Measurements from ENCODE around the gene MROH8. TPM values are rescaled to one million over a fixed set of nuclear protein-coding genes. Genes with fewer than 3 reads are reported as not detected.

MROH8 gene
- polyA plus RNA-seq, 1 of the 3 experiments (the other 2 are of a cell fraction): 3.5 TPM

DNA sequence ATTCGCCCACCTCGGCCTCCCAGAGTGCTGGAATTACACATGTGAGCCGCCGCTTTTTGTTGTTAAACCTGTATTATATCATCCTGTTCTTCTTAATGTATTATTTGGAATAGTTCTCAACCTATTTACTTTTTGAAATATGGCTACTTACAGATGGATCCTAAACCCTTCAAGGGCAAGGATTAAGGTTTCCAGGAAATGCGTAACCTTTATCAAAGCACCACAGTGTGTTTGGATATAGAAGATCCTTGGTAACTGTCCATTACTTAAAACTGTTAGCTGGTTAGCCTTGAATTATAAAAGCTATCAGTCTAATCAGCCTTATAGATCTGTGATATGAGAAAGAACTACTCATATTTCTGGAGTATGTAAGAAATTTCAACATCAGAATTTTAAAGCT is 12.5 kb downstream of the MROH8 start:
- H3F3A ChIP-seq (replicated peaks; ENCODE audit: insufficient read depth): no peaks in the 10 kb centered on the region
- no peak overlapping the region for H3K27ac ChIP-seq (ENCODE audit: low read depth in 2 of 2, low read length in 1 of 2)
- DNase-seq: no peak
- 97% methylated on average over 5 of the region's 5 CpGs for WGBS (ENCODE audit: low lambda C conversion rate)
- H3K9me3 ChIP-seq: no peaks in the 10 kb centered on the region
- H3K9me2 ChIP-seq: no peaks in the 10 kb centered on the region
- H3K79me2 ChIP-seq (ENCODE audit: insufficient read depth): no peaks in the 10 kb centered on the region
- TF ChIP-seq, protein P1, sequence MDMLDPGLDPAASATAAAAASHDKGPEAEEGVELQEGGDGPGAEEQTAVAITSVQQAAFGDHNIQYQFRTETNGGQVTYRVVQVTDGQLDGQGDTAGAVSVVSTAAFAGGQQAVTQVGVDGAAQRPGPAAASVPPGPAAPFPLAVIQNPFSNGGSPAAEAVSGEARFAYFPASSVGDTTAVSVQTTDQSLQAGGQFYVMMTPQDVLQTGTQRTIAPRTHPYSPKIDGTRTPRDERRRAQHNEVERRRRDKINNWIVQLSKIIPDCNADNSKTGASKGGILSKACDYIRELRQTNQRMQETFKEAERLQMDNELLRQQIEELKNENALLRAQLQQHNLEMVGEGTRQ (IDR thresholded peaks at IDR 0.05; ENCODE audit: borderline replicate concordance, low read depth, low read length): no peak
- no peak for TF ChIP-seq RFX5 (IDR thresholded peaks at IDR 0.05; ENCODE audit: low read length)
- H3K27me3 ChIP-seq (ENCODE audit: insufficient read depth): no peaks in the 10 kb centered on the region
- CTCF ChIA-PET: interaction anchor here (2.0 kb wide), 1 partner anchor 10 kb away, joined by 5 read pairs; no protein-coding TSS in a partner anchor
- H3K4me1 ChIP-seq (ENCODE audit: control insufficient read depth in 1 of 2, insufficient read depth in 2 of 2, low read depth in 1 of 2, low read length in 1 of 2): no peaks in the 10 kb centered on the region
- no peak overlapping the region for H3K4me2 ChIP-seq
- no peak overlapping the region for H3K9ac ChIP-seq
- H4K20me1 ChIP-seq (ENCODE audit: insufficient read depth): no peaks in the 10 kb centered on the region
- POLR2A ChIA-PET: no interaction called here
- no peaks in the 10 kb centered on the region for H3K36me3 ChIP-seq (replicated peaks in 1 of 2; ENCODE audit: control insufficient read depth in 1 of 2, insufficient read depth in 2 of 2, low read length in 1 of 2)
- no peak overlapping the region for H3K4me3 ChIP-seq (ENCODE audit: low read depth in 2 of 2, low read length in 1 of 2)
- H2AFZ ChIP-seq (ENCODE audit: low read depth): no peak overlapping the region

DNA sequence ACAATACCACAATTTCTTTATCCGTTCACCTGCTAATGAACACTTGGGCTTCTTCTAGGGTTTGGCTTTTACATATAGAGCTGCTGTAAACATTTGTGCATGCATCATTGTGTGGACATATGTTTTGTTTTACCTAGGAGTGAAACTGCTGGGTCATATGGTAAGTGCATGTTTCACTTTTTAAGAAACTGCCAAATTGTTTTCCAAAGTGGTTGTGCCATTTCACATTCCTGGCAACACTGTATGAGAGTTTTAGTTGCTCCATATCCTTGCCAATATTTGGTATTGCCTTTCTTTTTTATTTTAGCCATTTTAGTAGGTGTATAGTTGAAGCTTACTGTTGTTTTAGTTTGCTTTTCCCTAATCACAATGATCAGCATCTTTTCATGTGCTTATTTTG is 14.3 kb downstream of the MROH8 start:
- H3K9ac ChIP-seq: no peak overlapping the region
- no peaks in the 10 kb centered on the region for H3K27me3 ChIP-seq (ENCODE audit: insufficient read depth)
- no peak overlapping the region for H3K4me3 ChIP-seq (ENCODE audit: low read depth in 2 of 2, low read length in 1 of 2)
- TF ChIP-seq EZH2phosphoT487 (IDR thresholded peaks at IDR 0.05; ENCODE audit: borderline replicate concordance, low read depth): no peak
- no peak for TF ChIP-seq FOSL2 (IDR thresholded peaks at IDR 0.05; ENCODE audit: borderline replicate concordance, low read depth)
- no peak for TF ChIP-seq RAD21 (IDR thresholded peaks at IDR 0.05; ENCODE audit: low read length)
- no peak for TF ChIP-seq TEAD4 (IDR thresholded peaks at IDR 0.05; ENCODE audit: borderline replicate concordance, insufficient read depth)
- no peak for TF ChIP-seq RXRA (IDR thresholded peaks at IDR 0.05; ENCODE audit: borderline replicate concordance, low read depth)
- TF ChIP-seq, protein P1 (IDR thresholded peaks at IDR 0.05; ENCODE audit: borderline replicate concordance, low read depth, low read length): no peak
- TF ChIP-seq EP300 (IDR thresholded peaks at IDR 0.05; ENCODE audit: borderline replicate concordance in 1 of 2, low read depth in 1 of 2, low read length in 1 of 2): no peak
- TF ChIP-seq FOXM1 (IDR thresholded peaks at IDR 0.05; ENCODE audit: low read depth): no peak
- no peak for TF ChIP-seq RFX5 (IDR thresholded peaks at IDR 0.05; ENCODE audit: low read length)
- no peak for TF ChIP-seq YY1 (IDR thresholded peaks at IDR 0.05; ENCODE audit: low read depth)
- no peak for TF ChIP-seq GABPA (IDR thresholded peaks at IDR 0.05; ENCODE audit: low read depth)
- TF ChIP-seq, protein P2, sequence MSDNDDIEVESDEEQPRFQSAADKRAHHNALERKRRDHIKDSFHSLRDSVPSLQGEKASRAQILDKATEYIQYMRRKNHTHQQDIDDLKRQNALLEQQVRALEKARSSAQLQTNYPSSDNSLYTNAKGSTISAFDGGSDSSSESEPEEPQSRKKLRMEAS (IDR thresholded peaks at IDR 0.05; ENCODE audit: low read depth): no peak
- no peak for TF ChIP-seq SMC3 (IDR thresholded peaks at IDR 0.05; ENCODE audit: low read depth, low read length)
- no peak for TF ChIP-seq TCF12 (IDR thresholded peaks at IDR 0.05)
- no peak for TF ChIP-seq GATA2 (CRISPR knock-in tag; IDR thresholded peaks at IDR 0.05)
- TF ChIP-seq NRF1 (IDR thresholded peaks at IDR 0.05; ENCODE audit: low read depth, low read length): no peak
- no peak for TF ChIP-seq MXI1 (IDR thresholded peaks at IDR 0.05; ENCODE audit: low read depth, low read length)
- no peaks in the 10 kb centered on the region for H3K9me2 ChIP-seq
- 92% methylated on average over 1 of the region's 1 CpG for WGBS (ENCODE audit: low lambda C conversion rate)
- no peaks in the 10 kb centered on the region for H3K9me3 ChIP-seq
- no peaks in the 10 kb centered on the region for H3F3A ChIP-seq (replicated peaks; ENCODE audit: insufficient read depth)
- H3K4me1 ChIP-seq (ENCODE audit: control insufficient read depth in 1 of 2, insufficient read depth in 2 of 2, low read depth in 1 of 2, low read length in 1 of 2): no peaks in the 10 kb centered on the region
- H3K4me2 ChIP-seq: no peak overlapping the region
- no peak for DNase-seq
- ChIA-PET POLR2A (no interaction called here), CTCF (no interaction called here)
- no peaks in the 10 kb centered on the region for H4K20me1 ChIP-seq (ENCODE audit: insufficient read depth)
- H3K36me3 ChIP-seq (replicated peaks in 1 of 2; ENCODE audit: control insufficient read depth in 1 of 2, insufficient read depth in 2 of 2, low read length in 1 of 2): no peaks in the 10 kb centered on the region
- H2AFZ ChIP-seq (ENCODE audit: low read depth): no peak overlapping the region
- no peaks in the 10 kb centered on the region for H3K79me2 ChIP-seq (ENCODE audit: insufficient read depth)
- no peak overlapping the region for H3K27ac ChIP-seq (ENCODE audit: low read depth in 2 of 2, low read length in 1 of 2)
